ENCODE data around the gene ZNF616.
"Not testable (repeated sequence)": the region's sequence is repeated elsewhere in the genome, so short reads cannot be mapped to it uniquely, and the experiment has no call there.

DNA sequence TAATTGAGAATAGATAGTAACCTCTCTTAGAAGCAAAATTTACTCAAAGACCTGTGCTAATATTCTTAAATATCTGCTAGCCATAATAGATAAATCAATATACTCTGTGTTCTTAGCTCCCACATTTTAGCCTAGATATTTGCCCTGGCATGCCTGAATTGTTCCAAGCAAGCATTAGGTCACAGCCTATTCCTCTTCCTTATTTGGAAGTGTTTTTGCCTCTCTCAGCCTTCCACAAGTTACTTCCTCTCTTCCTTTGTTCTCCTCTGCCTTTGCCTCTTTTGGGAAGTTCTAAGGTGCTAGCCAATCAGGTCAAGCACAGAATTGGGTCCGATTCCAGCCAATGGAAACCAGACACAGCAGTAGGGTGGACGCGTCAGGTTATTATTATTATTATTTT, 43.3 kb downstream of the ZNF616 start:
- not testable (repeated sequence) for TF ChIP-seq POLR2A (IDR thresholded peaks at IDR 0.05)
- TF ChIP-seq, protein P1, sequence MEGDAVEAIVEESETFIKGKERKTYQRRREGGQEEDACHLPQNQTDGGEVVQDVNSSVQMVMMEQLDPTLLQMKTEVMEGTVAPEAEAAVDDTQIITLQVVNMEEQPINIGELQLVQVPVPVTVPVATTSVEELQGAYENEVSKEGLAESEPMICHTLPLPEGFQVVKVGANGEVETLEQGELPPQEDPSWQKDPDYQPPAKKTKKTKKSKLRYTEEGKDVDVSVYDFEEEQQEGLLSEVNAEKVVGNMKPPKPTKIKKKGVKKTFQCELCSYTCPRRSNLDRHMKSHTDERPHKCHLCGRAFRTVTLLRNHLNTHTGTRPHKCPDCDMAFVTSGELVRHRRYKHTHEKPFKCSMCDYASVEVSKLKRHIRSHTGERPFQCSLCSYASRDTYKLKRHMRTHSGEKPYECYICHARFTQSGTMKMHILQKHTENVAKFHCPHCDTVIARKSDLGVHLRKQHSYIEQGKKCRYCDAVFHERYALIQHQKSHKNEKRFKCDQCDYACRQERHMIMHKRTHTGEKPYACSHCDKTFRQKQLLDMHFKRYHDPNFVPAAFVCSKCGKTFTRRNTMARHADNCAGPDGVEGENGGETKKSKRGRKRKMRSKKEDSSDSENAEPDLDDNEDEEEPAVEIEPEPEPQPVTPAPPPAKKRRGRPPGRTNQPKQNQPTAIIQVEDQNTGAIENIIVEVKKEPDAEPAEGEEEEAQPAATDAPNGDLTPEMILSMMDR (IDR thresholded peaks at IDR 0.05), result not testable (repeated sequence)
